Measurements from ENCODE around the gene HOXC12.

Gene HOXC12

GRCh38 chr12:53985692-53985993 lies 30.9 kb downstream of the HOXC12 start:
- DNase-seq, result no peak

GRCh38 chr12:53985994-53986685 lies 31.4 kb downstream of the HOXC12 start:
- DNase-seq, result no peak

DNA sequence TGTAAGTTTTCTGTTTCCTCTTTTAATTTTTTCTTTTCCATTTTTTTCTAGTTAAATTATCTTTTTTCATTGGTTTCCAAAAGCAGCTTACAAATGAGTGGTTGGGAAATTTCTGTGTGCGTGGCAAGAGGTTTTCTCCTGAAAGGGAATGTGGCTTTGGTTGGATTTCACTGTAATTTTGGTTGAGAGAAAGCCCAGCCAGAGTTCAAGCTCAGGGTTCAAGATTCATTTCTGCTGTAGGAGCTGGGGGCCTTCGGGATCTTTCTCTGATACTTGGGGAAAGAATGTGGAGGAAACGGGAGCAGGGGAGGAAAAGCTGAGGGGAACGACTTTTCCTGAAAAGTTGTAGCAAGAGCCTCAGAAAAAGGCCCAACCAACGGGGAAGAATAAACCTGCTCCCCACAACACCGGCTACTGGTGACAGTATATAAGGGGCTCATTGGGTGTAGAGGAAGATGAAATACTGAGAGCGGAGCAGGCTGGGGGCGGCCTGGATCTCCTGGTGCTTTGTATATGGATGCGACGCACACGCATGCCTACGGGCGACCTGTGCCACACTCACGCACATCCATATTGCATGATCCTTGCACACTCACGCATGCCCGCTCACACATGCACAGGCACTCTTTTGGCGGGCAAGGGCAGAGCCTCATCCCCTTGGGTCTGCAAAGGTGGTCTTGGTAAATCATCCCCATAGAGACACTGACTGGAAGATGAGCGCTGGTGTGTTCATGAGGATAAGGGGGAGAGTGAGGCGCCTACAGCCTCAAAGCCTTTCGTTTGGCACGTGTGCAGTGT lies 32.2 kb downstream of the HOXC12 start:
- DNase-seq, result no peak

DNA sequence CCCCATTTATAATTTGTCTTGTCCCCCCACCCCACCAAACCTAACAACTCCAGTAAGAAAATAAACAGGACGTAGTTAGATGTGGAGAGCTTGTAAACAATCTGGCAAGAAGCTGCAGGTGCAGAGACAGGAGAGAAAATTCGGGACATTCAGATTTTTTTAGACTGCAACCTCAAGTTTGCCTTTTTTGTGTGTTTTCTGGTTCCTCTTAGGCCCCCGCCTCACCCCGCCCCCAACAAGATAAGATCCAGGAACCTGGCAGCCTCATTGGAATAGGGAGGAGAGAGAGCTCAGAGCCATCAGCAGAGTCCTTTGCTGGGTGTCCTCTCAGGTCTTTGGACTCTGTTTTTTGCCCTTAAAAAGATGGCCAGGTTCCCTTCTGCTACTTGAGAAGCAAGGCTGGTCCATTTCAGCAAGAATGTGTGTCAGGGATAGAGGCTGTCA lies 33.1 kb downstream of the HOXC12 start:
- no peak for DNase-seq

DNA sequence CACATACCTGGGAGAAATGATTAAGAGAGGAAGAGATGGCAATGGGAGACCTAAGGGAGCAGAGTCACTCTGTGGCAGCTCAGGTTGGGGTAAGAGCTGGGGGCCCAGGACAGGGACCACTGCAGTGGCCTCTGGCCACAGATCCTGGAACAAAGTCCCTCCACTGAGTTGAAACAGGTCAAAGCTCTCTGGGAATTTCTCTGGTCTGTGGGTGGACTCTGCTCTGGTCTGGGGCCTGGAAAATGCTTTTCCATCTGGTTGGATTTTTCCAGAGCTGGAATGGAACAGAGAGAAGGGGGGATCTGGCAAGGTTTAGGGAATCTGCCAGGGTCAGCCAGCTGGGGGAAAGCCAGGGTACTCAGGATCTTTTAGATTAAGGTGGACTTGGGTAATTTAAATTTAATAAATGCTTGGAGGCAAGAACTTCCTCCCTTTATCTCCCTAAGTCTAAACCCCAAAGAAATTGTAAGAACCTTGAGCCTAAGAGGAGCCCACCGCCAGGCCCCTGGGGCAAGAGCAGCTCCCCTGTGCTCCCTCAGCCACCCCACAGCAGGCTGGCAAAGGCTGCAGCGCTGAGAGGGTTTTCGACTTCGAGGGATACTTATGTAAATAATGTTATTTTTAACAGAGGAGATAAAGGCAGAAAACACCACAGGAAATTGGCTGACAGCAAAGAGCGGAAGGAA lies 34.0 kb downstream of the HOXC12 start:
- DNase-seq, result no peak

DNA sequence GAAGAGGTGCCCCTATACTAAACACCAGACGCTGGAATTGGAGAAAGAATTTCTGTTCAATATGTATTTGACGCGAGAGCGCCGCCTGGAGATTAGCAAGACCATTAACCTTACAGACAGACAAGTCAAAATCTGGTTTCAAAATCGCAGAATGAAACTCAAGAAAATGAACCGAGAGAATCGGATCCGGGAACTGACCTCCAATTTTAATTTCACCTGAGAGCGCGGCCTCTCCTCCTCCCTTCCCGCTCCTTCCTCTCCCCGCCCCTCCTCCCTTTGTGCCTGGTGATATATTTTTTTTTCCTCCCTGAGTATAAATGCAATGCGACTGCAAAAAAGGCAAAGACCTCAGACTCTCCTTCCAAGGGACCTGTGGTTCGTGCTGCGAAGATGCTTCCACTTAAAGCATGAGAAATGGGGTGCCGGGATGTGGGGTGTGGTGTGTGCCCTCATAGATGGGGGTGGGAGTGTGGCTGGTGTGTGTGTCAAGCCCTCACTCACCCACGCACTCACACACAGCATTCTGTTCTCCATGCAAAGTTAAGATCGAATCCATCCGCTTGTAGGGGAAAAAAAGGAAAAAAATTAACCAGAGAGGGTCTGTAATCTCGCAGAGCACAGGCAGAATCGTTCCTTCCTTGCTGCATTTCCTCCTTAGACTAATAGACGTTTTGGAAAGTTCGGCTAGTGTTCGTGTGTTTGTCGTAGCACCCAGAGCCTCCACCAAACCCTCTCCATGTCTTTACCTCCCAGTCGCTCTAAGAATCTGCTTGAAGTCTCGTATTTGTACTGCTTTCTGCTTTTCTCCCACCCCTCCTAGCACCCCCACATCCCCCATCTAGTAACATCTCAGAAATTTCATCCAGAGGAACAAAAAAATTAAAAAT lies 34.8 kb downstream of the HOXC12 start:
- DNase-seq, result no peak

DNA sequence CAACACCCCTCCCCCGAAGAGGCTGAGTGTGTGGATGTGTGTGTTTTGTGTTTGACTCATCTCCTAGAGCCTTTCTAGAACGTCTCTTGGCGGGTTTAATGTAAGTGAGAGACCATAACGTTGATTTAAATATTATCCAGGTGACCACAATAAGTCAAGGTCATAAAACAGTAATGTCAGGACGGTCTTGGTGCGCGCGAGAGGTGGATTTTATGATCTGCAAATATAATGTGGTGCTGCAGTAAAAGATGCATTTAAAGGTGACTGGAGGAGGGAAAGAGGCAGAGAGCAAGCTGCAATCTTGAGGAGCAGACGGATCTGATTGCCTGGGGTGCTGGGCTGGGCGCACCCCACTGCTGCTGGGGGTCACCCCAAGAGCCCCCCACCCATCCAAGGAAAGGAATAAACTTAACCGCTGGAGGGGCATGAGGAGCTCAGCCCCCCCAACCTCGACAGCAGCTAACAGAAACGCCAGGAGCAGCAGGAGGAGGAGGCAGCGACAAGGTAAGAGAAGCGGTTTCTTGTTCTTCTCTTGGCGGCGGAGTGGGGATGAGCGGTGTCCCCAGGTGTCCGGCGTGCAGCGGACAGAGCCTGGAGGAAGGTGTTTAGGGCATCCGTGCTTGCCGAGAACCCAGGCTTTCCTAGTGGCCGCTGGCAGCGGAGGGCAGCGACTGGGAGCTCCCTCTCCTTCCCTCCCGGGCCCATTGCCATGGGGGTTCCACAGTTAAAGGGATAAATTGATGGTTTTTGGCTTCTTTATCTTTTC lies 35.8 kb downstream of the HOXC12 start:
- DNase-seq, result no peak

DNA sequence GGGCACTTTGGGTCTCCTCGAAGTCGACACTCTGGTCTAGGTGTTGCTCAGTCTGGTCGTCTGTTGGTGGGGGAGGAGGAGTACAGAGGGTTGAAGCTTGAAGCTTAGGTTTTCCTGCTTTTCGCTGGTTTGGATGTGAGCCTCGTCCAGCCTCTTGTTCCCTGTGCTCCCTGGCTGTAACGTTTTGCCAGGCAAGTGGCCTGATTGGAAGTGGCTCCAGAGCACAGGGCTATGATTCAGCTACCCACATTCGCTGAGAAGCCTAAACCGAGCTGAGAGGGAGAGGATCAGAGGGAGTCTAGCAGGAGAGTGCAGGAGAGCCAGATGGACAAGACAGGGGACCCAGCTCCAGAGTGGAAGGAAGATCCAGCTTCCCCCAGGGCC lies 36.4 kb downstream of the HOXC12 start:
- no peak for DNase-seq

GRCh38 chr12:53992377-53992889 lies 37.7 kb downstream of the HOXC12 start:
- no peak for DNase-seq

- DNase-seq, result no peak
Observed at GRCh38 chr12:53993162-53994008, 38.7 kb downstream of the HOXC12 start.

DNA sequence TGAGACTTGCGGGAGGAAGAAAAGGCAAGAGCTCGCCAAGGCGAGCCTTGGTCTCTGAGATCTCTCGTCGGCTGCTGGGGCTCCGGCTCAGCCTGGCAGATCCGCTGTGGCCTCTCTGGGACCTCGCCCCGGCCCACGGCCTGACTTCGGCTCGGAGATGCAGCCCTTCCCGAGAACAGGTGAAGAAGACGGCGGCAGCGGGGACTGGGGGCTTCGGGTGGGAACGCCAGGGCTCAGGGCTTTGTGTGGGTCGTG lies 39.2 kb downstream of the HOXC12 start:
- no peak for DNase-seq

DNA sequence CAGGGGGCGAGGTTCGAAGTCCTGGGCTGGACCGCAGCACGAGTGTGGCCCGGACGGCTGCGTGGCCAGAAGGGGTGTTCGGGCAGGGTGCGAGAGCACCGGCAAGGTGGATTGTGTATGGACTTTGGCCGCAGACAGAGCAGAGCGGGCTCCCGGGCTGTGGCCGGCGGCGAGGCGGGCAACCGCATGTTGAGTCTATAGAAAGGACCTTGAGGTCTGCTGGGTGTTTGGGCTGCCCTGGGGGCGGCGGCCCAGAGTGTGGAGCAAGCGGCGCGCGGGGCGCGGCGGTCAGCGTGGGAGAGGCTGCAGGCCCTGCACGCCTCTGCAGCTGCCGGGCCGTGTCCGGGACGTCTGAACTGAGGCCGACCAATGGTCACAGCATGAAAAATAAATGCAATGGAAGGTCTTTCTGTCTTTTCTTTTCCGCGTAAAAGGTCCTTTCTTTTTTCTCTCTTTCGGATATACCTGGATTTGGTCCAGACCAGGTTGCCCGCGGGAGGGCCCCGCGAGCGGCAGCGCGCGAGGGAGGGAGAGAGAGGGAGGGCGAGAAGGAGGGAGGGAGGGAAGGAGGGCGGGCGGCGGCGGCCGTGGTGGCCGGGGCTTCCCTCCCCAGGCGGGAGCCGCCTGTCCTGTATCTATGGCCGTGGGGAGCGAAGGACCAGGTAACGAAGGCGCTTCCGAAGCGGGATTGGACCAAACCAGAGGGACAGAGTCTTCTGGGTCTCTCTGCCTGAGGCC lies 39.7 kb downstream of the HOXC12 start:
- DNase-seq, result no peak

DNA sequence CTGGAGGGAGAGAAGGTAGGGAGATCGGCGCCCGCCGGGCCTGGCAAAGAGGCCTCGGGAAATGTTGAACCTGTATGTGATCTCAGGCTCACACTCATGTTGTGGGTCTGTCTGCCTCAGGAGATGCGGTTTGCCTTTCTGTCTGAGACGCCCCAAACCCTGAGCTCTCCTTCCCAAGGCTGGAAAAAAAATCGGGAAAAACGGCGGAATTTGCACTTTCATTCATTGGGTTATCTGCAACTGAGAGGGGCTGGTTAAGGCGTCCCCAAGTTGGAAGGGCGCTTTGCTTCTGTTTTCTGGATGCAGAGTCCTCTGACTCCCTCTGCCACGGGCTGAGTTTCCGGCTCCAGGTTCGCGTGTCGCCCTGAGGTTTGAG lies 40.3 kb downstream of the HOXC12 start:
- DNase-seq, result no peak

DNA sequence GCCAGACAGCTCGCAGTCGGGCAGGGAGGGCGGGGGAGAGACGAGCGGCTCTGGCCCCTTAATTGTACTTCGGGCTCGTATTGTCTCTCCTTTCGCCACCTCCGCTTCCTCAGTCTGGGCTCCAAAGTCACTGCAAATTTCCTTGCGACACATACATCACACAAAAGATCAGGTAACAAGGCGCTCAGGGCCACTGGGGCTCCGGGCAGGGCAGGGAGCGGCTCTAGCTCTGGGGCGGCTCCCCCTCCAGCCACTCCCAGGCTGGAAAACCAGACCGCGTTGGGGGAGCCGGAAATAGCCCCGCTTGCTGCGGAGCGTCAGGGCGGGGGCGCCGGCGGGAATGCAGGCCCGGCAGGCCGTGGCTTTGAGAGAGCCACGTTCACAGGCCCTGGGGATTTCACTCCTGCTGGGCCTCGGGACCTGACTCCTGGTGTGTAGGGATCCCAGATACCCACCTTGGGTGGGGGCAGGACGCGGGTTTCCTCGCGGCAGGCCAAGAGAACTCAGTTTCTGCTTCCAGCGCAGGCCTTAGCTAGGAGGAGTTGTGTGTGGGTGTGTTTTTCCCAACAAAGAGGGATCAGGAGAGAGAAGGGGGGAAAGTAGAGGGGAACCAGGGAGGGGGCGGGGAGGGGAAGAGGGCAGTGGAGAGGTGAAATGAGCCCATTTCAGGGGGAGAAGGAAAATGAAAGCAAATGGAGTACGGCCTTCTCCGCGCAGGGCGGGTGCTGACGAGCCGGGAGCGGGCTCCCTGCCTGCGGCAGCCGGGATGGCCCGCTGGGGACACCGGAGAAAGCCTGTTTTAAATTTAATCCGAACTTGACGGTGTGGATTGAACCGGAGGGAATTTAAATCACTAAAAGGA lies 40.9 kb downstream of the HOXC12 start:
- DNase-seq, result no peak

GRCh38 chr12:53996240-53997203 lies 41.8 kb downstream of the HOXC12 start:
- DNase-seq, result no peak

DNA sequence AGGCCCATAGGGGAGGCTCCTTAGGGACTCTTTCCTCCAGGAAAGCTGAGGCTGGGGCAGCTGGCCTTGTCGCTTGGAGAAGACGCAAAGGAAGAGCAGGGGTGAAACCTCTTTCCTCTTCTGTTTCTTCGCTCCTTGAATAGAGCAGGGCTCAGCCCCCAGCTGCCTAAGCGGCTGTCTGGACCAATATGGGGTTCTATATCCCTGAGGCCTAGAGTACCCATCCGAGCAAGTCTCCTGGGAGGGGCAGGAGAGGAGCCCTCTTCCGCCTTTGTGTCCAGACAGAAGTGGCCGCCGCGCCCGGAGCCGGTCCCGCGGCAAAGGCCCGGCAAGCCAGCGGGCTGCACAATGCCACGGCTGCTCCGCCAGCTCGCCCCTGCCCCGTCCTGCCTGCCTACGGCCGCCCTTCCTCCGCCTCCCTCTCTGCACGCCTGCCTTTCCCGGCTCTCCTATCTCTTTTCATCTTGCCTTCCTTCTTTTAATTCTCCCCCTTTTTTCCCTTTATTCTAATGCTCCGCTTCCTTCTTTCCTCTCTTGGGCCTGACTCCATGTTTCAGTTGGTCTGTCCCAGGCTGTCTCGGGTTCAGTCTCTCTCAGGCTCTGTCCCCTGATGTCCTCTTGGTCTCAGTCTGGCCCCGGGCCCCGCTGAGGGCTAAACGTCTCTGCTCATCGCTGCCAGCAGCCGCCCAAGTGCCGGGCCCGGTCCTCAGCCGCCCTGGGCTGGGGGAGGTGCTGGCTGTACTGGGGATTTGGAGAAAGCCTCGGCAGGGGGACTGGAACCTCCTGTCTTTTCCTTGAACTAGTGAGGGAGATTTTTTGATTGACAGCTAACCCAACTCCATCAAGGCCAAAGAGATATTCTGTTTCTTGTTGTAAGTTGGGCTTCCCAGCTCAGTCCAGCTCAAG lies 42.8 kb downstream of the HOXC12 start:
- no peak for DNase-seq
